NCI-H2196 (cell line): ENCODE results near the gene CDH23.

Experiments used
- DNase-seq: peaks from one replicate; lab custom pipeline; 2025; ENCODE audit not compliant: unreplicated experiment; lab: John Stamatoyannopoulos, UW

Gene CDH23

DNA sequence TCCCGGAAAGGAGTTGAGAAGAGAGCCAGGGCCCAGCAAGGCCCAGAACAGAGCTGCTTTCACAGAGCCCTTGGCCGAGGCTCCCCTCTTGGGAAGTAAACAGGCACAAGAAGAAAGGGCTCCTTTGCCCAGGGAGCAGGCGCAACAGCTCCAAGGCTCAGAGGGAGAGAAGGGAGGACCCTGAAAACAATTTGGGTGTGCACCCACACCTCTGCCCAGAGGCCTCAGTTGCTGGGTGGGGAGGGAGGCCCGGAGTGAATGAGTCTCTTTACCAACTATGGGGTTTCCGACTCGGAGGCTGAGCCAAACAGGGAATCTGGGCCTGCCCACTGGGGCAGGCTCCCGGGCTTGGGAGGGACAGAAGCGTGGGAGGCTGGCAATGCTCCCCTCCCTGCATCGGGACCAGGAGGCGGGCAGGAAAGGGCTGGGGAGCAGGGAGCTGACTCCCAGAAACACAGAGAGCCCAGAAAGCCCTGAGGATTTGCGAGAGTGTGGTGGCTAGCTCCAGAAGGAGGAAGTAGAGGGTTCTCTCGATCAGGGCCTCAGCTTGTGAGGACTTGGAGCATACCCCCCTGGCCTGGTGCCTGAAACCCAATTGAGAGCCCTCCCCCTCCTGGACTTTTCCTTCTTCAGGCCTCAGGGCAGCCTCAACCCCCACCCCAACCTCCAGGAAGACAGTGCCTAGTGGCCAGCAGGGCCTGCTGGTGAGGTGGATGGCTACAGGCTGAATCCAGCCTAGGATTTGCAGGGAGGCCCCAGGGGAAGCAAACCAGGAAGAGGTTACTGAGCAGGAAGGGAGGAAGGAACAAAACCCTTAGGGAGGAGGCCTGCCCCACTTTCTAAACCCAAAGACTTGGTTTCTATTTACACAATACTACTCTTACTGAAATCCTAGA lies 316.7 kb downstream of the CDH23 start:
- DNase-seq: no peak

DNA sequence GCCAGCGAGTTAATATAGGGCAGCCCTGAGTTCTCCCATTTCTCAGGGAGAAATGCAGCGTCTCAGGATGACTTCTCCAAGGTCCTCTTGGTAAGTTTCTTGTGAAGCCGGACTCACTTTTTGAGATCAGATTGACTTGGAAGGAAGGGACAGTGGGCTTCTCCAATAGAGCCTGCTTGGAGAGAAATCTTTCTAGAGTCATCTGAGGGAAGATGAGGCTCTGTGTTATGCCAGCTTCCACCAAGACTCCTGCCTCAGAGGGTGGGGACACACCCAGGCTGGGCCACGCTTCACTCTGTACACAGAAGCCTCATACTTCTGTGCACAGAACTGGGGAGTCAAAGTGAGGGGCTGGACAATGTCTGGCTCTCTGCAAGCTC lies 317.3 kb downstream of the CDH23 start:
- DNase-seq: no peak

DNA sequence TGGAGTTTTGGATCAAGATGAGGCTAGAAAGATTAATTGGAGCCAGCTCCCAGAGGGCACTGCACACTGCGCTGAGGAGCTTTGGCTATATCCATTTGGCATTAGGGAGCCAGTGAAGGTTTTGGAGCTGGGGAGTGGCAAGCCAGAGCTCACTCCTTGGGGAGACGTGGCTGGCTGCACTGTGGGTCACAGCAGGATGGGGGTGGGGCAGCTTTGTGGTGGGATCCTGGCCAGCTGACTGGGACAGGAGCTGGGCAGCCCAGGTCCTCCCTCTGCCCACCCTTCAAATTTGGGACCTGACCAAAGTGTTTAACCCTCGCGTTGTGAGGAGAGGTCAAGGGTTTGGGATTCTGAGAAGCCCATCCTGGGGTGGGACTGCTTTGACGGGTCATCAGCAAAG lies 317.9 kb downstream of the CDH23 start:
- DNase-seq: no peak

DNA sequence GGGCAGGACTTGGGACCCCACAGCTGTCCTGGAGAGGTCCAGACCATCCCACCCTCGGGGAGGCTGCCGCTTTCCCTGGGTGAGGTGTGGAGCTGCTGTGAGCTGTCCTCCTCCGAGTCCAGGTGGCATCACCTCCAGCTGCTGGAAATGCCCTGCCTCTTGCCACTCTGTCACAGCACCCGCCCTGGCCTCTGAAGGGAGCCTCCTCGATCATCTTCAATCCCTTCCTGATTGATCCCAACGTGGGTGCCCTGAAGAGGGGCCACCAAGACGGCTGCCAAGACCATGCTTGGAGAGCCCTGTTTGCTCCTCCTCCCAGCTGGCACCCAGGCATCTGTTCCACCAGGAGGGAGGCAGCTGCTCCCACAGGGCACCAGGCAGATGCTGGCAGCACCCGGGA lies 318.3 kb downstream of the CDH23 start:
- no peak for DNase-seq

DNA sequence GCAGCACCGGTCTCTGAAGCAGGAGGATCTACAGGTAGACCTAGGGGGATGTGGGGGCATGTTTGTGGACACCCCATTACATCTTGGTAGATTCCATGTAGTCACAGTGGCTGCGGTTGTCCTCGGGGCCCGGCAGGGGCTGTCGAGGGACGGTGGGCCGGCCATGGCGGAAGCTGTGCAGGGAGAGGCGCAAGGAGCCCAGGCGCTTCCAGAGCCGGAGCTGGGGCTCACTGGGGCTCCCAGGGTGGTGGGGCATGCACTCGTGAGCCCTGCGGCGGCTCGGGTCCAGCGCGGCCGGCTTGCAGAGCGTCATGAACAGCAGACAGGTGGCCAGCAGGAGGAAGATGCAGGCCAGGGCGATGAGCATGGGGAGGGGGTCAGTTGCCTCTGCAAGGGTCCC lies 319.1 kb downstream of the CDH23 start:
- no peak for DNase-seq

DNA sequence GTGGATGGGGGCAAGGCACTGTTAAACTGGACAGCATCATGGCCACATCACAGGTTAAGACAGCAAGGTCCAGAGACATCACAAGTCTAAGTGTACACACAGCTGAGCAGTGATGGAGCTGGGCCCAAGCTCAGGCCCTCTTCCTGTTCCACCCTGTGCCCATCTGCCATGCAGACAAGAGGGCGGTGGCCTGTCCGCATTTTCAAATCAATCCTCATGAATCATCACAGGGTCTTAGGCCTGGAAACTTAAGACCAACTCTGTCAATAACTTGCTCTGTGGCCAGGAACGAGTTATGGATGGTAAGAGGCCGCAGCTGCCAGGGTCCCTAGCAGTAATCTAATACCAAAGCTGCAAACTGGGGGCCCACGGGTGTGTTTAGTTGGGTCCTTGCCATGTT lies 319.7 kb downstream of the CDH23 start:
- no peak for DNase-seq

DNA sequence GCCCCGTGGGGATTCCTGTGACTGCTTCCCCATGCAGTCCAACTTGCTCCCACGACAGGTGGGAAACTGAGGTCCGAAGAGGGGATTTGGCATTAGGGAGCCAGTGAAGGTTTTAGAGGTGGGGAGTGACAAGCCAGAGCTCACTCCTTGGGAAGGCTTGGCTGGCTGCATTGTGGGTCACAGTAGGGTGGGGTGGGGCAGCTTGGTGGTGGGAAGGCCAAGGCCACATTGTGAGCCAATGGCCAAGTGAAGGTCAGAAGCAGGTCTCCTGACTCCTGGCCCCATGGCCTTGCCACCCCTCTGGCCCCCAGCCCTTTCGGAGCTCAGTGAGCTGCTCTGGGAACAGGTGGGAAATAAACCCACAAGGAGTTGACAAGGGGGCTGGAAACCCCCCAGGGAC lies 320.3 kb downstream of the CDH23 start:
- no peak for DNase-seq

DNA sequence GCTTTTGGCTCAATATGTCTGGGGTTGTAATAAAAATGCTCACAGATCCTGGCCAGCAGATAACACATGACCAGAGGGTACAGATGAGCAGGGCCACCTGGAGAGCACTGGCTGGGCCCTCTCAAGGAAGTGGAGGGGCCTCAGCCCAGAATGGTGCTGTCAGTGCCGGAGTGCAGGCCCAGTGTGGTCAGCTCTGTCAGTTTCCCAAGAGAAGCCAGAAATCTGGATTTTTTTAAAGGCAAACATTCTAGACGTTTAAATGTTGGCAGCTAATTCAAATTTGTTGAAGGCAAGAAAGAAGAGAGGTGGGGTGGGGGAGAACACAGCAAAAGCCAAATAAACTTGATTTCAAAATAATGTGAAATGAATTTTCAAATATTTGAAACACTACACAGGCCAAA lies 320.8 kb downstream of the CDH23 start:
- no peak for DNase-seq

DNA sequence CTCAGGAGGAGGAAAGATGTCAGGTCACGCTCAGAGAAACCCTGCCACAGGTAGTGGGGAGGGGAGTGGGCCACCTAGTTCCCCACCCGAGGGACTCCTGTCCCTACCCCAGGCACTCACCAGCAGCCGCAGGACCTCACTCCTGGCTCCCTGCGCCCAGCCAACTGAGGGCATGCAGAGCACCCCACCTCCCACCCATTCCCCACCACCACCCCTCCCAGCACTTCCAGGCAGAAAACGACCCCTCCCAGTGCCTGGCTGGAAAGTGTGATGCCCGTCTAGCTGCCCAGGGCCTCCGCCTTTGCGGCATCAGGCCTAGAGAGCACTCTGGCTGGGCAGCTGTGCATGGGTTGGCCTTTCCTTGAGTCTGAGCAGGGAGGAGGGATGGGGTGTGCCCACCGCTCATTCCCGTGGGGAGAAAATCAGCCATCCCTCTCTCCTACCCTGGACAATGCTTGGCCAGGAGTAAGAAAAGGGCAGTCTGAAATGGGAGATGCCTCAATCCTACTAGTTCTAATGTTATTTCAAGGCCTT lies 321.5 kb downstream of the CDH23 start:
- no peak for DNase-seq

DNA sequence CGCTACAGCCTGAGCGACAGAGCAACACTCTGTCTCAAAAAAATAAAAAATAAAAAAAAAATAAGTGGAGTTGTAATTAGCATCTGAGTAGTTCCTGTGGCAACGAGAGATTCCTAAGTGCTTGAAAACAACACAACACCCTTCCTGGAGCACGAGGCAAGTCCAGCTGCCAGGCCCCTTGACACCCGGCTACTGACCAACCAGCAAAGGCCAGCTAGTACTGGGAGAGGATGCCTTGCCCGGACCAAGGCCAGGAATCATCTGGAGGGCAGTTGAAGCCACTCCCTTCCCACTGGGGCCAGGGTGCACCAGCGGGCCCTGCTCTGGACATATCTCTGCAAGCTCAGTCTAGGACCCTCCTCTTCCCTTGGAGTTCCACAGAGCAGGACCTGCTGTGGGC lies 322.3 kb downstream of the CDH23 start:
- DNase-seq: no peak

DNA sequence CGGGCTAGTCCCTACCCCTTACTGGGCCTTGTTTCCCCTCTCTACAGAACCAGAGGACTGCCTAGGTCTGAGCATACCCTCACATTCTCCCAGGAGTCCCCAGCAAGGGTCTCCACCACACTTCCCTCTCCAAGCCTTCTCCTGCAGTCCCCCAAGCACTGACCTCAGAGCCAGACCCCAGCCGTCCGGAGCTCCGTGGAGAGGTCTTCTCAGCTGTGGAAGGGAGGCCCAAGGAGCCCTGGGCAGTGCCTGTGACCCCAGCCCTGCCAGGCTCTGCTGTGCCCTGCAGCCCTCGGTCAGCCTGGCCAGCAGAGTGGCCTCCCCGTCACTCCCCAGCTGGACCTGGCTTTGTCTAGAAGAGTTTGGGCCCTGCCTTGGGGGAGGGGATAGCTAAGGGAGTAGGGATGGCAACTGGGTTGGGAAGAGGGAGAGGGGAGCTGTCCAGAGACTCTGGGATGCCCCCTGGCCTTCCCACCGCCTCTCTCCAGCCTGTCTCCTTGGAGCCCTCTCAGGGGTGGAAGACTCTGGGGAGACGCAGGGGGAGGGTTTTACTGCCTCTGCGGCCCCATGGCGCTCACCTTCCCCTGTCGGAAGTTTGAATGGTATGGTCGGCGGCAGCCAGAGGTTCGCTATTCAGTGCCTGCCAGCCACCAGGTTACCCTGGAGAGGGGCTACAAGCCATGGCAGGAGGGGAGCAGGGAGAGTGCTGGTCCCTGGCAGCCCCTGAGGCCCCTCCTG lies 322.9 kb downstream of the CDH23 start, which contains the start of gene C10orf105:
C10orf105 (minus strand) TSS at position 315 of the 738 bp plus-strand sequence. CDS start 3,441 bp downstream, outside the sequence.
- DNase-seq: no peak

DNA sequence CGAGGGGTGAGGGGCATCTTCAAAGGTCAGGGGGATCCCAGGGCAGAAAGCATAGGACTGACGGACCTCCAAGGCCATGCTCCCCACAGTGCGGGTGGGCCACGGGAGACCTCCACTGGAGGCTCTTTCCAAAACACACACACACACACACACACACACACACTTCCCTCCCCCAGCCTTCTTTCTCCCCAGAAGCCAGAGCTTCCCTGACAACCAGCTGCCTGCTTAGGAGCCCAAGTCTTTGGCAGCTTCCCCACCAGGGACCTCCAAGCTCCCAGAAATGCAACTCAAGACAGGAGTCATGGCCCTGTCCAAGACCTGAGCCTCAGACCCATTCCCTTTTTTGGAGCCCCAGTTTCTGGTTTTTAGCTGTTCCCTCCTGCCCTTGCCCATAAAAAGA lies 323.6 kb downstream of the CDH23 start:
- no peak for DNase-seq

DNA sequence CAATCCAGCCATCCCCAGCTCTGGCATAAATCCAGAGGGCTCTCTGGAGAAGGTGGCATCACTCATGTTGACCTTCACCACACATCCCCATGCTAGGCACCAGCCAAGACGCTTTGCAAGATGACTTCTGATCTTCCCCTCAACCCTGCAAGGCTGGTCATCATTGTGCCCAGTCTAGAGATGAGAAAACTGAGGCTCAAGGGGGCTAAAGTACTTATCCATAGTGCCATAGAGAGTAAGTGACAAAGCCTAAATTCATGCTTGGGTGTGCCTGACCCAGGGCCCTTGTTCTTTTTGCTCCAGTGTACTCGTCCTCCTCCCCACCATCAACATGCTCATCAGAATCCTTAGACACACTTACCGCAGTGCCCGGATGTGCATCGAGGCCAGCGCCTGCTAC lies 324.6 kb downstream of the CDH23 start:
- DNase-seq: no peak

DNA sequence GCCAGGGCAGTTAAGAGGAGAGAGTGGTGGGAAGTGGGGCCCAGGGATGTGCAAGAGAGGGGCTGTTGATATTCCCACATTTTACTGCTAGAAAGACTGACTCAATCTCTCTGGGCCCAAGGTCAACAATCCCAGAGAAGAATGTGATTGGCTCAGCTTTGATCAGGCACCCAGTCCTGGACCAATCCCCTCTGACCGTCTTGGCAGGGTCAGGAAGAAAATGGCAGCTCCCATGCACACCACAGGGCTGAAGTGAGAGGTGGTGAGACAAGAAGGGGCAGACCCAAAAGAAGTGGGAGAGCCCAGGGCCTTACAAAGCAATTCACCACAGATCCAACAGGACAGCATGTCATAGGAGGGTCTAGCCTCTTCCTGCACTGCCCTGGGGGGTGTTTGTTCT lies 326.1 kb downstream of the CDH23 start:
- DNase-seq: no peak

DNA sequence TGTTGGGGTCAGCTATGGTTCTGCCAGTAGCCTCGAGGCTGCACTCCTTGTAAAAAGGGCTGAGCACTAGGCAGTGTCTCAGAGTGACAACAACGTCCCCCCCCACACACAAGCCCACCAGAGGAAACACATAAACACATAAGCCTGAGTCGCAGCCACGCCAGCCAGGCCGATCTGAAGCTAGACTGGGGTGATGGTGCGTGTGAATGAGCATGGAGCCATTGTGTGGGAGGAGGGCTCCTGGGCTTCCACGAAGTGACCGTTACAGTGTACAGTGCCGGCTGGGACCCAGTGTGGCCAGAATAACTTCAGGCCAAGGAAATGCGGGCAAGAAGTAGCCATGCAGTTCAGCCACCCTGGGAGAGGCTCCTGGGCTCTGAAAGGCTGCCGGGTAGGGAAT lies 326.6 kb downstream of the CDH23 start:
- no peak for DNase-seq

DNA sequence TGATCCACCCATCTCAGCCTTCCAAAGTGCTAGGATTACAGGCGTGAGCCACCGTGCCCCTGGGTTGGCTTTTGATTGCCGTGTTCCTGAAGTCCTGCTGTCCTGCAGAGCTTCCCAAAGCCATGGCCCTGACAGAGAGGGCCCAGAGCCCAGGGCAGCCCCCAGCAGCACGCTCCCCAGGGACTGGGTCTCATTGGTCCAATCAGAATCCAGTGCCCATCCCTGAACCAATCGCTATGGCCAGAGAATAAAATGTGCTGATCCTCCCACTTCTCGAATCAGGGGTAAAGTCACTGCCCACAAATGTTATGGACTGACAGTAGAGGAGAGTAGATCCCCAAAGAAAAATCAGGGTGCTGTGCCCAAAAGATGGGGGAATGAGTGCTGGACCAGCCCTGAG lies 327.8 kb downstream of the CDH23 start:
- DNase-seq: no peak

DNA sequence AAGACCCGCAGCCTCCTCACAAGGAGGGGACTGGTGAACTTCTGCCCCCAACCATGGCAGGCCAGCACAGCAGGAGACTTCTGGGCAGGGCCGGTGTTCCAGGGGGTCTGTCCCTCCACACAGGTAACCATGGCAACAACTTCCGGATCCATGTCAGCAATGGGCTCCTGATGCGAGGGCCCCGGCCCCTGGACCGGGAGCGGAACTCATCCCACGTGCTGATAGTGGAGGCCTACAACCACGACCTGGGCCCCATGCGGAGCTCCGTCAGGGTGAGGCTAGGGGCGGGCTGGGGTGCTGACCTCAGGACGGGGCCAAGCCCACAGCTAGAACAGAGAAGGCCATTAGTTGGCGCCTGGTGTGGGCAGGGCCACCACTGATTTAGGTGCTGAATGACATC lies 328.5 kb downstream of the CDH23 start:
- no peak for DNase-seq

DNA sequence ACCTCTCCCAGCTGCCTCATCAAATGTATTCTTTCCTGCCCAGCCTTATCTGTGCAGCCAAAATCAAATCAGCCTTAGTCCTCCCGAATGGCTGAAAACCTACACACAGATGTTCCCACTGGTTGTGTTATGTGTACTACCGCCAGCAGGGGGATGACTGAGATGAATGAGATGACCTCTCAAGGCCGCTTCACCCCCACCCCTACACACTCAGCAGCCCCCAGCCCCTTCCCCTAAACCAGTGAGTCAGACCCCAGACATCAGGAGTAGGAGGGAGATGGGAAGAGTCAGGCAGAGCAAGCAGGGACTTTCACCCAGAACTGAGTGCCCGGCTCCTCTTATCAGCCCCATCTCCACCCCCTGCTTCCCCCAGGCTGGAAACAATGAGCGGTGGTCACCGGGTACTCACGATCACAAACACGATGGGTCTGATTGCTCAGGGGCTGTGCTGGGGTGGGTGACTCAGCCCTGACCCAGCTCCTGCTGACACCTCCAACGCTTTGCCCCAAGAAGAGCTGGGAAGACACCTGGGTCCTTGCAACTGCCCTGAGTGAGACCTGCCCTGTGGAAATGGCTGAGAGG lies 329.4 kb downstream of the CDH23 start:
- DNase-seq: no peak

DNA sequence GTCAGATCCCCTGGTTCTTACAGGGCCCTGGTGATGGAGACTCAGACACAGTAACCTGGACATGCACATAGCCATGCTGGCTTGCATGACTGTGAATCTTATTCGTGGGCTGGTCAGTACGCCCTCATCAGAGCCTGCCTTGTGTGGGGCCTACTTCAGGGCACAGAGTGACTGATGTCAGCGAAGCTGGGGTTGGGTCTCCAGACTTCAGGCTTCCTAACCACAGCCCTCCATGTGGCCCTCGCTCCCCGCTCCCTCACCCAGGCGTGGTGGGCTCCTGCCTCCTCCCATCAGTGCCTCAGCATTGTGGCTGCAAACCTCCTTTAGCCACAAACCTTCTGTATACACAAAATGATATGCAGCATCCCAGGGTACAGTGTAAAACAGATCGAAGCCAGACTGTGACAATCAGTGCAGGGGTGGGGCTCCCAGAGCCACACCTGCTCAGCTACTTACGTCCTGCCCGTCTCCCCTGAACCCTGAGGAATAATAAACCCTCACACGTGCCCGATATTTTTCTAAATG lies 329.9 kb downstream of the CDH23 start:
- DNase-seq: no peak

DNA sequence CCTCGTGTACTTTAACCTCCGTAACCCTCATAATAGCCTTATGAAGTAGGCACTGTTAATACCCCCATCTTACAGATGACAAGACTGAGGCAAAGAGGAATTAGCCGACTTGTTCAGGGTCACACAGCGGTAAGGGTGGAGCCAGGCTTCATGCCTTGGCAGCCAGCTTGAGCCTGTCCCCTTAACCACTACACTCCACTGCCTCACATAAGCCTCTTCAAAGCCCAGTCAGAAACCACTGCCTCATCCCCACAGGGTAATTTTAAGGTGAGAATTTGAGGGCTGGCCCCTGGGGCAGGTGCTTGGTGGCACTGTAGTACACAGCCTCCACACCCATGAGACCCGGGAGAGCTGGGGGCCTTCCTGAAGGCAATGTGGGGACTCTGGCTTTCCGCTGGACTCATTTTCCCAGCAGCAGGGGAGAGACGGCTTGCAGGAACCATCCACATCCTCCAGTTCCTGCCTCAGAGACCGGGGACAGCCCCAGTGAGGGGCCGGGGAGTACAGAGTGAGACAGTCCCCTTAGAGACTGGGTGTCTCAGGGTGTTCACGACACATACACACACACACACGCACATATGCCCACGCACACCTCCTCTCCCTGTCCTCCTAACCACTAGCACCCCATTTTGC lies 330.5 kb downstream of the CDH23 start:
- no peak for DNase-seq
